GM19467 (cell line): ENCODE results near the gene OVCA2.
"Not testable (repeated sequence)": the region's sequence is repeated elsewhere in the genome, so short reads cannot be mapped to it uniquely, and the experiment has no call there.

ENCODE experiments used
- ATAC-seq: cut with Tn5 transposase; IDR thresholded peaks from one replicate; pipeline ENCODE4 v1.9.1; 2021; ENCODE audit warnings: mild to moderate bottlenecking, moderate library complexity; ENCODE audit not compliant: unreplicated experiment

The OVCA2 gene

DNA sequence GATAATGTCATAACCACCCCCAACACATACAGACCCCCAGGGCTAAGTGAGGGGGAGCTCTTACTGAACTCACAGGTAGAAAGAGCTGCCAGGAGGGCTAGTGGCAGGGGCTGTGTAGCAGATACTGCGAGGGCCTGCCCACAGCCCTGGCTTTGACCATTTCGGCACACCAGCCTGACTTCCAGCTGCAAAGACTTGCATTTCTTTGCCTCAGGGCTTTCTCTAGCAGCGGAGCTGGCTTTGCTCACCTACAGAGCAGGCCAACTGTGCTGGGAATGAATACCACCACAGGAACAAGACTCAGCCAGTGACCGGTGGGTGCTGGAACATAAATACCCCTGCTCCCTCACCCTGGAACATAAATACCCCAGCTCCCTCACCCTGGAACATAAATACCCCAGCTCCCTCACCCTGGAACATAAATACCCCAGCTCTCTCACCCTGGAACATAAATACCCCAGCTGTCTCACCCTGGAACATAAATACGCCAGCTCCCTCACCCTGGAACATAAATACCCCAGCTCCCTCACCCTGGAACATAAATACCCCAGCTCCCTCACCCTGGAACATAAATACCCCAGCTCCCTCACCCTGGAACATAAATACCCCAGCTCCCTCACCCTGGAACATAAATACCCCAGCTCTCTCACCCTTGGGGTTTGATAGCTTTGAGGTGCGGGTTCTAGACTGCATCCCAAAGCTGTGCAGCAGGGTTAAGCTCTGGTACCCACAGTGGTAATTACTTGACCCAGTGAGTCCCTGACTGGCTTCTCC, 28.4 kb upstream of the OVCA2 start:
- ATAC-seq, result not testable (repeated sequence)

DNA sequence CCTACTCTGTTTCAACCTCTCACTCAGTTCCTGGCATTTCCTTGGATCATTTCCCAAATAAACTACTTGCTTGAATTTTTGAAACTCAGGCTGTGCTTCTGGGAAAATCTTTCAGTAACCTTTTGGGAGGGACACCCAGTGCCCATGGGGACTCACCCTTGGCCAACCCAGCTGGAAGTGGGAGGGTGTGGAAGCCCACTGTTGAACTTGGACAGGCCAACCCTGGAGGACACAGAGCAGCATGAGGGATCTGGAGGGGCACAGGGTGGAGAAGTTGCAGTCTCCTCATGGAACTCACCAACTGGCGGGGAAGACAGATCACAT, 27.9 kb upstream of the OVCA2 start:
- ATAC-seq, result no peak

DNA sequence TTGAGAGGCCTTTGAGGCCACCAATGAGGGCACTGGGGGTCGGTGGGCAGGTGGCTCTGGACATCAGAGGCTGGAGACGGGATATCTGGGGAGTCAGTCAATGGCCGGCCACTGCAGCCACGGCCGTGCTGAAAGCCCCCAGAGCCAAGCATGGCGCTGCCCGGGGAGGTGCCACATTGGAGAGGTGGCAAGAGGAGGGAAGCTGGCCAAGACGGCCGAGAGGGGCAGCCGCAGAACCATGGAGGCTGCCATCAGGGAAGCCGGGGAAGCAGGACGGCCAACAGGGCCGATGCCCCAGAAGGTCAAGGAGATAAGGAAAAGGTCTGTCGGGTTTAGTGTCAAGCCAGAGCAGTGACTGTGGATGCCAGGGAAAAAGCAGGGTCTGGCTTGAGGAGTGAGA, 26.5 kb upstream of the OVCA2 start:
- no peak for ATAC-seq

DNA sequence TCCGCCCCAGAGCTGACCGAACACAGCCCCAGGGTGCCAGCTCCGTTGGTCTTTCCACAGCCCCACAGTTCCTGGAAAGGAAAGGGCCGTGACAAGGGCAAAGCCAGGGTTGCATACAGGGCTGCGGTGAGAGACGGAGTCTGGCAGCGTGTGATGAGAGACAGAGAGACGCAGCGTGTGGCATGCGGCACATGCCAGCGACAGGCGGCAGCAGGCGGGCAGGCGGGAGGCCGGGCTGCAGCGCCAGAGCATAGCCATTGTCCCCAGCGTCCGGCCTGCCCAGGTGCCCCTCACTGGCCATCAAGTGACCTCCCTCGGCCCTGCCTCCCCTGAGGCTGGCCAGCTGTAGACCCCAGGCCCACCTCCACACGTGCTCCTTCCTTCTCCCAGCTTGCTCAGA, 25.3 kb upstream of the OVCA2 start:
- no peak for ATAC-seq

DNA sequence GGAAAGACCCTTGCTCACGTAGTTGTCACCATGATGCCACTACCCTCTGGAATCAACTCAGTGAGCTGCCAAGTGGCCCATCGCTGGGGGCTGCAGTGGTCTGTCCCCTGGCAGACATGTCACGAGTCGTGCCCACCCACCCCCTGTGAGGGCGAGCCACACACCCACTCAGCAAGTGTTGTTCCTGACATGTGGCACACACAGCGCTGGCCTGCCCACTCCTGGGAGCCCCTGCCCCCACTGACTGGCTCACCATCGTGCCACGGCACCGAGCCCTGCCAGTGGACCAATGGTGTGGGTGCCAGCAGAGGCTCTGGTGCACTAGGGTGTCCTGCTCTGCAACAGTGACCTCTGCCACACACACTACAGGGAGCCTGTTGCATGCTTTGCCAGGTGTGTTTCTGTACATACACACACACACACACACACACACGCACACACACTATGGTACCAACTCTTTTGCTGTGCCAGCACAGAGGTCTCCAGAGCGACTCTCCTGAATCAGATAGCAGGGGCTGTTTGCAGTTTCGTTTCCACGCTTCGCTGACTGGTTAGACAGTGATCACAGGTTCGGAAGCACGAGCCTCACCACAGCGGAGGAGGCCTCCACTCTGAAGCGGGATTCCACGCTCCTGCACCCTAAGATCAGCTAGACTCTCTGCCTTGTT, 24.4 kb upstream of the OVCA2 start:
- ATAC-seq, result no peak

DNA sequence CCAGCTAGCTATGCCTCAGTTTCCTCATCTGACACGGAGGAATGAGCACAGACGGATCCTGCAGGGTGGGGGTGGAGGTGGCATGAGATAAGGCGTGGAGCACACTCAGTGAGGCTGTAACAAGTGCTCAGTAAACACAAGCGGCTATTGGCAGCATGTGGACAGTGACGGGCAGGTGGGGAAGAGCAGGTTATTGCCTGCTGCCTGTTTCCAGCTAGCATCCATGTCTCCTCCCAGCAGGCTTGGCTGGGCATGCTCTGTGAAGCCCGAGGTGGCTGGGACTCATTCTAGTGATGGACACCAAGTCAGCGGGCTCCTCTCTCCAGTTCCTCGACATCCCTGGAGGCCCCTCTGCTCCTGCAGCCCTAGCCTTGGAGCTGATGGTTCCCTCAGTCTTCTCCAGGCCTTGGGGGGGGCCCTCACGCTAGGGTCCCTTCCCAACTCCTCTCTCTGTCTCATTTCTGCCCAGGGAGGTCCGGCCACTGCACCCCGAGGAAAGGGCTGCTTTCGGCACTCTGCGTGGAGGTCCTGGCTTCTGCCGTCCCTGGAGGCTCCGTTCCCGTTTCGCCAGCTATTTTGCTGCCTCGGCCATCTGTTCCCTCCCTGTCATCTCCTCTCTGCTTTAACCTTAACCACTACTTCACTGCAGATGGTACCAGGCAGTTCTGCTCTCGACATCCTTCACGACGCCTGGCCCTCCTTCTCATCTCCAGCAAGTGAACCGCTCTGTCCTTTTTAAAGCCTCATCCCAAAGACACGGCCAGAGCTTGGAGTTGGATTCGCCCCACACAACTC, 22.9 kb upstream of the OVCA2 start:
- no peak for ATAC-seq

DNA sequence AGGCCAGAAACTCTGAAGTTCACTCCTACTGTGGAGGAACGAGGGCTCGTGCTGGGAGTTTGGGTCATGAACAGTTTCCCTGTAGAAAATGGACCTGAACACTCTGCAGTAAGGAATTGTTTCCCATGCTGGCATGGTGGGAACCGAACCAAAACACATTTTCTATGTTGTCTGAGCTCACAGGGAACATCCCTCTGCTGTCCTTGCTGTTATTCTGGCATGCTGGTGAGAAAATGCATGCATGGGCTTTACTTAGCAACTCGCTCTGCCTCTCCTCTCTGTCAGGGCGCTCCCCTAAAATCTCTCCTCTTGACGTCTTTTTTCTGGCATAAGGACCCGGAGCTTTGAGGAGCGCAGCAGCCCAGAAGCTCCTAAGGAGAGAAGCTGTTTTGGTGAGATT, 22.1 kb upstream of the OVCA2 start:
- no peak for ATAC-seq

DNA sequence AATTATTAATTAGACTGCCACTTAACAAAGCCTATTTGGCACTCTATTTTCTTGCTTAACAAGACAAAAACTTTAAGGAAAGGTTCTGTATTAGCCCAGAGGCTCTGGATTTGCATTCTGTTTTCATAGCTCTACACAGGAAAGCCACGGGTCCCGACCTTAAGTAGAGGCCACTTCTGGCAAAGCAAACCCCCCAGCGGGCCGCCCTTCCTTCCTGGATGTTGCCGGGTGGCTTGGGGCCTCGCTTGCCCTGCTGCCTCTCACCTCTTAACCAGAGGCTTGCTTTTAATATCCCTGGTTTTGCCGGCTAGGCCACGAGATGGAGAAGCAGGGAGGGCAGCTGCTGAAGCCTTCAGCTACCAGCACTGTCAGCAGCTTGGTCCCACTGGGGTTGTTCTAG, 21.1 kb upstream of the OVCA2 start:
- ATAC-seq, result no peak

DNA sequence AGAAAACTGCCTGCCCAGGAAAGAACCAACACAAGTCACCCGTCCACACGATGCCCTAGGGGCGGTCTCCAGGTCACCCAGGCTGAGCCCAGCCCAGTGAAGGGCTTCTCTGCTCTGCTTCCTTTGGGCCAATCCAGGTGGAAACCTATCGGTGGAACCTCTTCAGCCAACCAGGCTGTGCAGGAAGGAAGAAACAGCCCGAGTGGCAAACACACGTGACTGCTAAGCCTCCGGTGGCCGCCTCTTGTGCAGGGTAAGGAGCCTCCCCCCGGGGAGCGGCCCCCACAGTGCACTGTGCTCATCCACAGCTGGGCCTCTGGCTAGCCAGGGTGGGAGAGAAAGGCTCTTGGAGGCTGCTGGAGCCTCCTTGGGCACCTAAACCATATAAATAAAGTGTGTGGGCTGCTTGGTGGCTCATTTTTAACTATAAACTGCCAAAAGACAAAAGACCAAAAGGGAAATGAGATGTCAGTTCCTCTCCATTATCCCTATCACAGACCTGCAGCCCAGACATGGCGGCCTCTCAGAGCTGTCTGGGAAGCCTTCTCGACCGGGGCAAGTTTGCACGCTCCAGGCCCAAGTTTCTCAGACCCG, 19.1 kb upstream of the OVCA2 start:
- ATAC-seq, result no peak

DNA sequence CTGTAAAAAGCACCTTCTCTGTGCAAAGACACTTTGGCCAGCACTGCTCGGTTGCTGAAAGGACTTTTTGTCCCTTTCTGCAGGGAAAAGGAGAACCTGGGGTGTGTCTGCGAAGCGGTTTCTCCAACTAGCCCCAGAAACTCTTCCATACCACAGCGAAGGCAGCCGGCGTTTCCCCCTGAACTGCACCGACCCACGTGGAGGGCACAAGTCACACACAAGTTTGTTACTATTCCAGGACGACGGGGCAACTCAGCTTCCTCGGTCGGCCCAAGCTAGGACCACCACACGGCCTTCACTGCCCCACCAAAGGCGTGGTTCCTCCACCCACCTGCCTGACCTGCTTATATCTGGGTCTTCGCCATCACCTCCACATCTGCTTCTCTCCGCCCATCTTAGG, 18.6 kb upstream of the OVCA2 start:
- no peak for ATAC-seq

DNA sequence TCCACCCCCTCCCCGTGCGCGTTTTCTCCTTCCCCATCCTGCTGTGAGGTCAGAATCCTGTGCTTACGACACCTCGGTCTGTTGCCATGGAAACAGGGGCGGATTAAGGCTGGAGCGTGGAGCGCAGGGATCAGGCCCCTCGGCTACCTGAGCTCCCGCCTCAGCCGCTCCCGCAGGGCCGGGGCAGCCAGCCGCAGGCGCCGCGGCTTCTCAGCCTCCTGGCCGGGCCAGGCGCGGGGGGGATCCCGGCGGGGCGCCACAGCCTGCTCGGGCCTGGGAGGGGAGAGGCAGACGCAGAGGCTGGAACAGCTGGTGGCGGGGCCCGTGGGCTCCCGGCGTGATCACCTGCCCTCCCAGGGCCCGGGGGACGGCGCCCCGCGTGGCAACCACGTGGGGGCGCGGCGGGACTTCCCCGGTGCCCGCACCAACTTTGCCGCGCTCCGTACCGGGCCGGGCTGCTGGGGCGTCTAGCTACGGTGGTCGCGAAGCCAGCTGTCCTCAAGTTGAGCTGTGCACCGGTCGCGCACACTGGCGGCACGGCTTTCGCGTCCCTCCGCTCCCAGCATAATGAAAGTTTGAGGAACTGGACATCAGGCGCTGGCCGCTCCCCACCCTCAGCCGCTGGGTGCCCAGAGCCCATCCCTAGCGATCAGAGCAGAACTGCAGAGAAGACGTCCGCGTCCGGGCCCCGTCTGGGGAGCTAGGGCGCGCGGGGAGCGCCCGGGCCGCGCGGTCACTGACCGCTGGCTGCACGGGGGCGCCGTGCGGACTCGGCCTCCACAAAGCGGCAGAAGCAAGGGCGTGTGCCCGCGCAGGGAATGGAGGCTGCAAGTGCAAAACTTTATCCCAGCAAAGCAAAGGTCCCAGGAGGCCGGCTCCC, 17.9 kb upstream of the OVCA2 start:
- ATAC-seq, result no peak

DNA sequence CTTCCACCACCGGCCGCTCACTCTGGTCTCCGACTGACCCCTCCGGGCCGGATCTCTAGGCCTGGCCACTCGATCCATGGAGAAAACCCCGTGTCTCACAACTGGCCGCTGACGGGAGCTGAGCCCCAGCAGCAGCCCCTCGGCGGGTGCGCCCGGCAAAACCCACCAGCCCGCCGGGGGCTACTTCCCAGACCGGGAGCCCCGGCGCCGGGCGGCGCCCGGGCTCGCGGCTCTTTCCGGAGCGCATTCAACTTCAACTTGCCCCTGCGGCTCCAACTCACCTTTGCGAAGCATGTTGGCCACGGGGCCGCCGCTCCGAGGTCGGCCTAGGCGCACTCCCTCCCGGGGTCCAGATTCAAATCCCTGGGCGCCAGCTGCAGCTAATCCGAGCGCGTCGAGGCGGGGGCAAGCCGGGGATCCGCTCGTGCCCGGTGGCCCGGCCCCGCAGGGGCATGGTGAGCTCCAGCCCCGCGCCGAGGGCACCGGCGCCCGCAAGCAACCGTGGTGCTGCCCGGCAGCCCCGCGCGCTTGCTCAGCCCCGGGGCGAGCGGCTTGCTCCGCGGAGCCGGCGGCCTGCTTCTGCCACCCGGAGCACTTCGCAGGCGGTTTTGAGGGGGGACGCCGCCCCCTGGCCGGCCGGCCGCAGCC, 17.1 kb upstream of the OVCA2 start:
- no peak for ATAC-seq

DNA sequence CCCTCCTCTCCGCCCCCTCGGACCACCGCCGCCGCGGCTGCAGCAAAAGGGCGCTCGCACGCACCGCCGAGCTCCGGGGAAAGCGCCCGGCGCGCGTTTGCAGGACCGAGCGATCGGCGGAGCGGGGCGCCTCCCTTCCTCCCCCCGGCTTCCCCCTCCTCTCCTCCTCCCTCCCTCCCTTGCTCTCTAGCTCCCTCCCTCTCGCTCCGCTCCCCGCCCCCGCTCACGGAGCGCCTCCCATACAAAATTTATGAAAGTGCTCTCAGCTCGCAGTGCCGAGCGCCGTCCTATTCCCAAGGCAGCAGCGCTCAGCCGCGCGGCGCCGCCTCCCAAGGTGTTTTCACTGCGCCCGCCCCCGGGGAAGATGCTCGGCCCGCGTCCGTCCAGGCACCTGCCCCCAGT, 16.6 kb upstream of the OVCA2 start, which contains the start of gene RTN4RL1:
RTN4RL1 (minus strand) TSS at position 115 of the 402 bp plus-strand sequence. CDS start 469 bp downstream, outside the sequence.
- ATAC-seq, result no peak

DNA sequence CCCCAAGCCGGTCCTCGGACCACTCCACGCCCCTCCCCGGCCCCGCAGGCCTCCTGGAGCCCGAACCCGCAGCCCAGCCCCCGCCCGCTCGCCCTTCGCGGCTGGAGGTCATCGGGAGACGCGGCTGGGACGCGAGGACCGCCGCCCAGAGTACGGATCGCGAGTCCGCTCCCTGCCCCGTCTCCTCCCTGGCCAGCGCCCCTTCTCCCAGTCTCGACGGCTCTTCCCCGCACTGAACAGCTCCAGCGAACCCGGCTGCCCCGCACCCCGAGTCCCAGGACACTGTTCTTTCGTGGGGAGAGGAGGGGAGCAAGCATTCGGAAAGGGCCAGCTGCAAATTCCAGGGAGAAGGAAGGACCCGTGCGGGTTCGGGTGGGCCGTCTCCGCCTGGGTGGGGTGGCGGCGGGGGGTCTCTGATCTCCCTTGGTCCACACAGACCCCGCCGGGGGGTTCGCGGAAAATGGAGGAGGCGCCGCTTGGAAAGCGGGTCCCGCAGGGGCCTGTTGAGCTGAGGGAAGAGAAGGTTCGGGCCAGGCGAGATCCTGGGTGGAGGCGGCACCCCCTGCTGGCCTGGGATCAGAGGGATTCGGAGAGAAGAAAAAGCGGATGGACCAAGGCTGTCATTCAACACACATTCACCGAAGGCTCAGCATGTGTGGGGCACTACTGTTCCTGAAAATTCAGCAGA, 16.1 kb upstream of the OVCA2 start:
- ATAC-seq, result no peak

DNA sequence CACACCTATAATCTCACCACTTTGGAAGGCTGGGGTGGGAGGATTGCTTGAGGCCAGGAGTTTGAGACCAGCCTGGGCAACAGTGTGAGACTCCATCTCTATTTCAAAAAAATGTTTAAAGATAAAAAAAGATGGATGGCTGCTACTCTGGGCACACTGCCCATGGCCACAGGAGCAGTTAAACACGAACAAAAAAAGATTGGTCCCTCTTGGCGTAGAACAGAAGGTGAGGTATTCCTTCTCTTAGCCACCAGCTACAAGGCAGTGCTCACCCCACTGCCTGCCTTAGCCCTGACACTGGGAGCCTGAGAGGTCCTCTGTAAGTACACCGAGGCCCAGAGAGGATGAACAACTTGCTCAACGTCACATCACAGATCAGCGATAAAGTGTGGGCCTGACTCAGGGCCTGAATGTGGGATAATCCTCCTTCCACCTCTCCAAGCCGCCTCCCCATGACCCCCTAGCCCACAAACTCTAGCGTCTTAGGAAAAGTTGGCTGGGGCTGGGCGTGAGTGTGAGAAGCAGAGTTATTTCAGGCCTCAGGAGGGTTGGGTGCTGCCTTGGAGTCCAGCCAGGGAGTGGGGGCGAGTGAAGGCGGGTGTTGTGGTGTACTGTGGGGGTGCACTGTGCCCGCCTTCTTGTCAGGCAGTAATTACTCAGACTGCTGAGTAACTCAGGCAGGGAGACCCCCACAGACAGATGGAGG, 14.1 kb upstream of the OVCA2 start:
- no peak for ATAC-seq

DNA sequence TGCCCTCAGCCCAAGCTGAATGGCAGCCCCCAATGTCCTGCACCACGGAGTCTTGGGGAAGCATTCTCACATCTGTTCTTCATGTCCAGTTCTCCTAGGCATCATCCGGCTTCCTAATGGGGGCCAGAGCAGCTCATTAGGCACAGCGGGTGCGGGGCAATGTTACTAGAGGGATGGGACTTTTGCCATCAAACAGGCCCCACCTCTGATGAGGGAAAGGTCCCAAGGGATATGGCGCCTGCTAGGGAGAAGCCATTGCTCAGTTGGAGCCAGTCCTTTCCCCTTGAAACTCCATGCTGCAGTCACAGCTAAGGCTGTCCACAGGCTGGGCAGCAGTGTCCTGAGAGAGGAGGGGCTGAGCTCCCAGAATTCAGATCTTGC, 13.6 kb upstream of the OVCA2 start:
- ATAC-seq, result no peak

DNA sequence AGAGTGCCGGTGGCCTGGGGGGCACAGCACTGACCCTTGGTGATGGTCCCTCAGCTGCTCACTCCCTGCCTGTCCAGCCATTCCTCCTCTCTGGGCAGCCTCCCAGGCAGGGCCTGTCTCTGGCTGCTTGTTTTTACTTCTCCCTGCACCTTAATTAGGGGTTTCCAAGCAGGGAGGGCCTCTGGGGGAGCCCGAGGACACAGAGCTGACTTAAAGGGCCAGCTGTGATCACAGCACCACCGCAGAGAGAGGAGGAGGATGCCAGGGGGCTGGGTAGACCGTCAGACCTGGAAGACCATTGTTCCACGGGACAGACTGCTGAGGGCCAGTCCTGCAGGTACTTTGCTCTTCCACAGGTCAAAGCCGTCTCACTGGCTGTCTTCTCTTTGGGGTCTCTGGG, 13.1 kb upstream of the OVCA2 start:
- ATAC-seq, result no peak

DNA sequence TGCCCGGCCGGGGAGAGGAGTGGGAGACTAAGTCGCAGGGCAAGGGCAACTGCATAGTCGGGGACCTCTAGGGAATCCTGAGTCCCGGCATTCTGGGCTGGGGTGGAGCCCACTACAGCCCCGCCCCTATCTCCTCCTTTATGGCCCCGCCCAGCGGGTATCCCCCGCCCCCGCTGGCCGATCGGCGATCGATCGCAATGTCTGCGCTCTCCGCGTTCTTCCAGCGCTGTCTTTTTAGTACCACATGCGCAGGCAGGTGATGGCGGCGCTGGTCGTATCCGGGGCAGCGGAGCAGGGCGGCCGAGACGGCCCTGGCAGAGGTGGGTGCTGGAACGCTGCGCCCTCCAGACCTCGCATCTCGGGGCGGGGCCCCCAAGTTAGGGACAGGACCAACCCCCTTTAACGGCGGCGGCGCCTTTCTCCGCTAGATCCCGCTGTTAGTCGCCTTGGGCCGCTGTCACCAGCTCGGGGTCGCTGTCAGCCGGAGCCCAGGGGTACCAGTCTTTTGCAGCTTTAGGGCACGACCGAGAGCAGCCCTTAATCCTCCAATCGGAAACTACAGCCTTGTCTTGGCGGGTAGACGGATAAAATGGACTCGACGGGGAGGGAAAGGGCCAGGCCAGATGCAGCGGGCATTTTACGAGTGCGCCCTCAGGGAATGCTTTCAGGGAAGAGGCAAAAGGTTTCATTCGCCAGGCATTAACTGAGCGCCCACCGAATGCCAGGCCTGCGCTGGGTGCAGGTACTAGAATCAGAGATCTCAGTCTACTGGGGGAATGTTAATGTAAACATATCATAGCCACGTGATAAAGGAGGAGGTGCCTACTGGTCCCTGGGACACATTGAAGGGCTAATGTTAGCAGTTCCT, 11.7 kb upstream of the OVCA2 start, which contains the start of gene DPH1:
DPH1 (plus strand) TSS at position 243 of the 868 bp plus-strand sequence; CDS start at position 260, 17 bp downstream.
- peak; percentile 66 for ATAC-seq
